Measurements from ENCODE around the gene PHLPP1. TPM values are rescaled to one million over a fixed set of nuclear protein-coding genes. Genes with fewer than 3 reads are reported as not detected.
A peak's percentile ranks its signal among the peaks of the same experiment; 100 is the strongest.

Gene PHLPP1
- total and polyA plus RNA-seq, 12 donors: 13.8 to 61.6 (median 37.8) TPM

DNA sequence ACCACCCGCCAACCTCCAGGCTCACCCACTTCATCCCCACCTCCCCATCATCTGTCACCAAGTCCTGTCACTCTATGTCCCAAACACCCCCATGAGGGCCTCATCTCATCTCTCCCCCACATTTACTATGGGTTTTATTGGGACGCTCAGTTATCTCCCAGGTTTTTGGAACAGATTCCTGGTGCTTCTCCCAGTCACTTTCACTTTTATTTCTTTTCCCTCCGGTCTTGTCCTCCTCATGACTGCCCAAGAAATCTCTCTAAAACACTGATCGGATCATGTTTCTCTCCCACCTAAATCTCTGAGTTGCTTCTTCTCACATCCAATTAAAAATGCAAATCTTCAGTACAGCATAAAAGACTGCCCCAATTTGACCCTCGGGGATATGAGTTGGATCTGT, 273.1 kb downstream of the PHLPP1 start:
- peak overlapping the region in 1 of 4 donors; percentile 43 for H3K4me3 ChIP-seq
- DNase-seq: no peak
- no peak for TF ChIP-seq POLR2A (IDR thresholded peaks at IDR 0.05)
- no peak for TF ChIP-seq CTCF (IDR thresholded peaks at IDR 0.05)
- intact Hi-C loops (cut with DNase I): loop anchor here (5.0 to 10.0 kb wide), 2 partner anchors 401 to 404 kb away; no protein-coding TSS in a partner anchor
- no peaks in the 10 kb centered on the region for H3K9me3 ChIP-seq (replicated peaks in 1 of 3)
- H3K27ac ChIP-seq: no peak overlapping the region
- WGBS, 4 donors: 45 to 59% (median 56%) methylated on average over 5 of the region's 5 CpGs
- no peaks in the 10 kb centered on the region for H3K36me3 ChIP-seq (replicated peaks in 1 of 2)
- H3K27me3 ChIP-seq: no peaks in the 10 kb centered on the region
- H3K4me1 ChIP-seq (replicated peaks in 1 of 2): no peaks in the 10 kb centered on the region

DNA sequence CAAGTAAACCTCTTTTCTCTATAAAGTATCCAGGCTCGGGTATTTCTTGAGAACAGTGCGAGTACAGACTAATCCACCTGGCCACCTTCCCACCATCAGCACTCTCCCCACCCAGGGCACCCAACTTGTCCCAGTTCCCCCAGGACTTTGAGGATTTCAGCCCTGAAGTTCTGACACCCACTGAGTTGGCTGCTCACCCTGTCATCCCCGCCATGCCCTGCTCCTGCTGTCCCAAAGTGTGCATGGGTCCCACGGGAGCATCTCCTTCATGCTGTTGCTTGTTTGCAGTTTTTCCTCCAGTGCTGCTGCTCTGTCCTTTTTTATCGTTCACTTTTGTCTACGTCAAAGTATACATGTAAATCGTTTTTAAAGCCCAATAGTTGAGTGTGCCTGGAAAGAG, 273.9 kb downstream of the PHLPP1 start:
- no peak overlapping the region for H3K27ac ChIP-seq
- no peaks in the 10 kb centered on the region for H3K36me3 ChIP-seq (replicated peaks in 1 of 2)
- no peak overlapping the region for H3K4me3 ChIP-seq
- 84 to 89% (median 86%) methylated on average over 7 of the region's 7 CpGs for WGBS, 4 donors
- no peak for DNase-seq
- TF ChIP-seq CTCF (IDR thresholded peaks at IDR 0.05): no peak
- TF ChIP-seq POLR2A (IDR thresholded peaks at IDR 0.05): no peak
- intact Hi-C loops (cut with DNase I): loop anchor here (5.0 to 10.0 kb wide), 2 partner anchors 402 to 404 kb away; no protein-coding TSS in a partner anchor
- no peaks in the 10 kb centered on the region for H3K27me3 ChIP-seq
- H3K4me1 ChIP-seq (replicated peaks in 1 of 2): no peaks in the 10 kb centered on the region
- H3K9me3 ChIP-seq (replicated peaks in 1 of 3): no peaks in the 10 kb centered on the region

DNA sequence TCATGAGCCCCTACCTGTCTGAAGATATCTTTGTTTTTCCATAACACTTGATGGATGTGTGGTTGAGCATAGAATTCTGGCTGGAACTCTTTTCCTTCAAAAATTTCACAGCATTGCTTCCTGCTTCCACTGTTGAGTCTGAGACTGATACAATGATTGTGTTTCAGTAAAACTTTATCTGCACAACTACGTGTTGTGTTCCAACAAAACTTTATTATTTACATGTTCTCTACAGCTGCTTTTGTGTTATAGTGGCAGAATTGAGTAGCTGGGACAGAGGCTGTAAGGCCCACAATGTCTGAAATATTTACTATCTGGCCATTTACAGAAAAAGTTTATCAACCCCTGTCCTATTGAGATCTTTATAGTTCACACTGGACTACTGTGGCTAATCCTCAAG, 275.3 kb downstream of the PHLPP1 start:
- WGBS, 4 donors: 90 to 100% (median 91%) methylated on average over 1 of the region's 1 CpG
- no peak overlapping the region for H3K27ac ChIP-seq
- intact Hi-C loops (cut with DNase I): no loop called here

GRCh38 chr18:62991389-62991788, 276.0 kb downstream of the PHLPP1 start:
- no peaks in the 10 kb centered on the region for H3K9me3 ChIP-seq (replicated peaks in 1 of 3)
- no peak for DNase-seq
- TF ChIP-seq POLR2A (IDR thresholded peaks at IDR 0.05) (no peak), CTCF (IDR thresholded peaks at IDR 0.05) (no peak)

More for the DNA sequence above, 275.3 kb downstream of the PHLPP1 start:
- Histone ChIP-seq H3K27me3 (no peaks in the 10 kb centered on the region), H3K9me3 (replicated peaks in 1 of 3) (no peaks in the 10 kb centered on the region), H3K4me3 (no peak overlapping the region), H3K4me1 (replicated peaks in 1 of 2) (no peaks in the 10 kb centered on the region), H3K36me3 (replicated peaks in 1 of 2) (no peaks in the 10 kb centered on the region)
- DNase-seq: no peak
- TF ChIP-seq CTCF (IDR thresholded peaks at IDR 0.05): no peak
- TF ChIP-seq POLR2A (IDR thresholded peaks at IDR 0.05): no peak

More at GRCh38 chr18:62991389-62991788, 276.0 kb downstream of the PHLPP1 start:
- intact Hi-C loops (cut with DNase I): no loop called here
- Histone ChIP-seq H3K27me3 (no peaks in the 10 kb centered on the region), H3K36me3 (replicated peaks in 1 of 2) (no peaks in the 10 kb centered on the region), H3K4me1 (replicated peaks in 1 of 2) (no peaks in the 10 kb centered on the region), H3K27ac (no peak overlapping the region), H3K4me3 (no peak overlapping the region)
- 93 to 95% (median 94%) methylated on average over 8 of the region's 8 CpGs for WGBS, 4 donors
